GM23338 (cell line): ENCODE data around the gene NPAS2. TPM values are rescaled to one million over a fixed set of nuclear protein-coding genes. Genes with fewer than 3 reads are reported as not detected.

Experiments used
- ATAC-seq: fragments of 200-7000 bp; cut with Tn5 transposase; 3 replicates; pipeline ENCODE4 v1.9.1; 2020
- DNase-seq: peaks from one replicate; pipeline ENCODE4 v3.0.0-alpha.2; 2015; ENCODE audit warnings: low spot score
- H2AFZ ChIP-seq: fragments of 200-600 bp; sonication (generic); 2 replicates; pipeline ENCODE4 v1.8.0; 2016; ENCODE audit warnings: antibody characterized with exemption, mild to moderate bottlenecking, moderate library complexity
- H3F3A ChIP-seq: fragments of 200-600 bp; sonication (generic); replicated peaks from 2 replicates; pipeline ENCODE4 v1.8.0; 2017; ENCODE audit warnings: antibody characterized with exemption, mixed run types, low read depth
- H3K27ac ChIP-seq: fragments of 200-600 bp; sonication (generic); 2 replicates; pipeline ENCODE4 v1.6.1; 2016; ENCODE audit warnings: low read depth
- H3K27me3 ChIP-seq: fragments of 200-600 bp; sonication (generic); 2 replicates; pipeline ENCODE4 v1.8.0; 2016; ENCODE audit warnings: mild to moderate bottlenecking, mixed run types, moderate library complexity; ENCODE audit not compliant: insufficient read depth
- H3K36me3 ChIP-seq: fragments of 200-600 bp; sonication (generic); 2 replicates; pipeline ENCODE4 v1.8.0; 2016; ENCODE audit warnings: mild to moderate bottlenecking; ENCODE audit not compliant: insufficient read depth
- H3K4me1 ChIP-seq: fragments of 200-600 bp; sonication (generic); 2 replicates; pipeline ENCODE4 v1.8.0; 2016; ENCODE audit warnings: mild to moderate bottlenecking, moderate library complexity; ENCODE audit not compliant: insufficient read depth
- H3K4me2 ChIP-seq: fragments of 200-600 bp; sonication (generic); 2 replicates; pipeline ENCODE4 v1.7.1; 2017; ENCODE audit warnings: mixed run types
- H3K4me3 ChIP-seq: fragments of 200-600 bp; sonication (generic); 2 replicates; pipeline ENCODE4 v1.6.1; 2016; ENCODE audit warnings: mixed run types
- H3K79me2 ChIP-seq: fragments of 200-600 bp; sonication (generic); replicated peaks from 2 replicates; pipeline ENCODE4 v1.8.0; 2017; ENCODE audit warnings: mild to moderate bottlenecking; ENCODE audit not compliant: insufficient read depth
- H3K9me2 ChIP-seq: fragments of 200-600 bp; sonication (generic); 2 replicates; pipeline ENCODE4 v1.8.0; 2017; ENCODE audit not compliant: insufficient read depth
- H4K20me1 ChIP-seq: fragments of 200-600 bp; sonication (generic); replicated peaks from 2 replicates; pipeline ENCODE4 v1.8.0; 2017; ENCODE audit warnings: mild to moderate bottlenecking; ENCODE audit not compliant: insufficient read depth
- H3K27ac Mint-ChIP-seq: 2 replicates; pipeline ENCODE4 v1.8.0; 2020; ENCODE audit warnings: inconsistent platforms, mild to moderate bottlenecking, moderate library complexity, mixed read lengths
- H3K27me3 Mint-ChIP-seq: 3 replicates; pipeline ENCODE4 v1.8.0; 2022; ENCODE audit warnings: low read depth, mild to moderate bottlenecking, moderate library complexity, mixed read lengths, inconsistent platforms; ENCODE audit not compliant: insufficient read depth, poor library complexity
- H3K36me3 Mint-ChIP-seq: 3 replicates; pipeline ENCODE4 v1.8.0; 2021; ENCODE audit warnings: low read depth, mild to moderate bottlenecking, inconsistent platforms, moderate library complexity, mixed read lengths
- H3K4me1 Mint-ChIP-seq: 3 replicates; pipeline ENCODE4 v1.8.0; 2020; ENCODE audit warnings: mild to moderate bottlenecking, inconsistent platforms, mixed read lengths
- H3K4me3 Mint-ChIP-seq: 3 replicates; pipeline ENCODE4 v1.8.0; 2021; ENCODE audit warnings: moderate library complexity, mild to moderate bottlenecking, inconsistent platforms, mixed read lengths
- H3K9me3 Mint-ChIP-seq: 3 replicates; pipeline ENCODE4 v1.8.0; 2020; ENCODE audit warnings: moderate library complexity, mild to moderate bottlenecking, inconsistent platforms, mixed read lengths
- CREB1 ChIP-seq: fragments of 250-450 bp; sonication (Bioruptor Pico); IDR thresholded peaks from 2 replicates; pipeline ENCODE4 v1.5.0; 2020; ENCODE audit warnings: low read depth, mild to moderate bottlenecking, moderate library complexity
- EZH2 ChIP-seq: fragments of 200-600 bp; sonication (generic); IDR thresholded peaks from one replicate; pipeline ENCODE4 v1.8.0; 2017; ENCODE audit warnings: antibody characterized with exemption, mild to moderate bottlenecking, low read depth; ENCODE audit not compliant: unreplicated experiment
- JUNB ChIP-seq: IDR thresholded peaks from one replicate; pipeline ENCODE4 v1.6.1; 2016; ENCODE audit warnings: antibody characterized with exemption; ENCODE audit not compliant: unreplicated experiment
- NANOG ChIP-seq: IDR thresholded peaks from 2 replicates; pipeline ENCODE4 v1.6.1; 2016; ENCODE audit warnings: antibody characterized with exemption, borderline replicate concordance
- POLR2AphosphoS5 ChIP-seq: IDR thresholded peaks from 2 replicates; pipeline ENCODE4 v1.6.1; 2016; ENCODE audit warnings: antibody characterized with exemption, low read depth
- STAT1 ChIP-seq: IDR thresholded peaks from one replicate; pipeline ENCODE4 v1.6.1; 2016; ENCODE audit warnings: antibody characterized with exemption; ENCODE audit not compliant: unreplicated experiment
- ZNF114 ChIP-seq: fragments of 250-450 bp; sonication (Bioruptor Pico); IDR thresholded peaks from 2 replicates; pipeline ENCODE4 v1.5.0; 2020; ENCODE audit warnings: mild to moderate bottlenecking, moderate library complexity
- ZNF331 ChIP-seq: fragments of 250-450 bp; sonication (Bioruptor Pico); IDR thresholded peaks from 2 replicates; pipeline ENCODE4 v1.5.0; 2020; ENCODE audit warnings: low read depth, mild to moderate bottlenecking, moderate library complexity
- ZNF462 ChIP-seq: fragments of 250-450 bp; sonication (Bioruptor Pico); IDR thresholded peaks from 2 replicates; pipeline ENCODE4 v1.5.0; 2020; ENCODE audit warnings: mild to moderate bottlenecking, moderate library complexity
- polyA plus RNA-seq: library from polyadenylated mRNA; unstranded; fragments of >200 nt; fragmentation: Nextera tagmentation; extraction: Ambion mirVana; gene quantifications from 2 replicates; pipeline ENCODE4 v1.2.1, GENCODE V29; 2016
- total RNA-seq: library from RNA; depleted of rRNA; stranded (reverse); fragments of >200 nt; shearing (Covaris generic); gene quantifications from 2 replicates; pipeline ENCODE4 v1.2.3, GENCODE V29; 2014
- TF ChIP-seq, protein P1 (sequence below): IDR thresholded peaks from 2 replicates; pipeline ENCODE4 v1.6.1; 2016; ENCODE audit warnings: antibody characterized with exemption
- TF ChIP-seq, protein P2 (sequence below): IDR thresholded peaks from one replicate; pipeline ENCODE4 v1.6.1; 2018; ENCODE audit warnings: antibody characterized with exemption; ENCODE audit not compliant: unreplicated experiment
- TF ChIP-seq, protein P3 (sequence below), 2 experiments: fragments of 200-600 bp in 1 of 2; sonication (generic) in 1 of 2; conservative IDR thresholded peaks; 2 replicates each; pipeline versions ENCODE4 v1.5.1 to v1.6.1; 2016 to 2017; ENCODE audit warnings: antibody characterized with exemption in 2 of 2, low read depth in 2 of 2, mild to moderate bottlenecking in 2 of 2, moderate library complexity in 1 of 2

Gene NPAS2
- total and polyA plus RNA-seq, 2 experiments from 2014 or later = 0.56 to 1.1 TPM

DNA sequence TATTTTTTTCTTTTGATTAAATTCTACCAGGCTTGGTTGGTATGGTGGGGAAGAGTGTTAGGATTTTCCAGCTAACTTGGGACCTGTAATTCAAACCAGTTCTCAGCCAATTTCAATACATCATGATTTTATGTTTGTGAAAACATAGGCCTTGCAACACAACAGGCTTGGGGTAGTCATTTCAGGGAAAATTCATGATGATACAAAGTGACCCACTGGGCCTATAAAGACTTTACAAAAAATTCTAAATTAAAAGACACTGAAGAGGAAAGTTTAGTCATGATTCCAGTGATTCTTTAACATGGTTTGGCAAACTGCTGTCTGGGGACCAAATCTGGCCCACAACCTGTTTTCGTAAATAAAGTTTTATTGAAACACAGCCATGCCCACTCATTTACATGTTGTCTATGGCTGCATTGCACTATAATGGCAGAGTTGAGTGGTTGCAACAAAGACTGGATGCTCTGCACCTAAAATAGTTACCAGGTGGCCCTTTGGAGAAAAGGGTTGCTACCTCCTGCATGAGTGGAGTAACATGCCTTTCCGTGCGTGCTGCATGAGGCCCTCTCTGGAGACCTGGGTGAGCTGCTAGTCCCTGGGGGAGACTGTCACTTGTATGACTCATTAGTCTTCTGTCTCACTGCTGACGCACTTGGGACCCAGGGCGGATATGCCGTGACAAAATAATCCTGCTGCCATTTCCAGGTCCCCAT, 73.6 kb downstream of the NPAS2 start:
- no peak overlapping the region for H3K4me3 Mint-ChIP-seq

More for the DNA sequence above, 73.6 kb downstream of the NPAS2 start:
- no peak overlapping the region for H3K27ac ChIP-seq
- no peaks in the 10 kb centered on the region for H4K20me1 ChIP-seq
- H3K79me2 ChIP-seq = no peaks in the 10 kb centered on the region
- H3K36me3 ChIP-seq = no peaks in the 10 kb centered on the region
- no peak overlapping the region for H3K4me3 ChIP-seq
- ATAC-seq (no peak), DNase-seq (no peak)
- H2AFZ ChIP-seq = peak overlapping the region; percentile 52
- Mint-ChIP-seq H3K4me1 (peaks cover 24% of the 10 kb centered on the region), H3K9me3 (no peaks in the 10 kb centered on the region), H3K36me3 (no peaks in the 10 kb centered on the region), H3K27me3 (peaks cover 9% of the 10 kb centered on the region), H3K27ac (no peak overlapping the region)
- no peaks in the 10 kb centered on the region for H3F3A ChIP-seq
- no peaks in the 10 kb centered on the region for H3K4me1 ChIP-seq
- H3K27me3 ChIP-seq = no peaks in the 10 kb centered on the region
- H3K9me2 ChIP-seq = peaks cover 6% of the 10 kb centered on the region; the same call in 1 of the 2 replicates
- H3K4me2 ChIP-seq = no peak overlapping the region
- TF ChIP-seq NANOG = no peak
- no peak for TF ChIP-seq EZH2
- no peak for TF ChIP-seq POLR2AphosphoS5
- TF ChIP-seq, protein P1, sequence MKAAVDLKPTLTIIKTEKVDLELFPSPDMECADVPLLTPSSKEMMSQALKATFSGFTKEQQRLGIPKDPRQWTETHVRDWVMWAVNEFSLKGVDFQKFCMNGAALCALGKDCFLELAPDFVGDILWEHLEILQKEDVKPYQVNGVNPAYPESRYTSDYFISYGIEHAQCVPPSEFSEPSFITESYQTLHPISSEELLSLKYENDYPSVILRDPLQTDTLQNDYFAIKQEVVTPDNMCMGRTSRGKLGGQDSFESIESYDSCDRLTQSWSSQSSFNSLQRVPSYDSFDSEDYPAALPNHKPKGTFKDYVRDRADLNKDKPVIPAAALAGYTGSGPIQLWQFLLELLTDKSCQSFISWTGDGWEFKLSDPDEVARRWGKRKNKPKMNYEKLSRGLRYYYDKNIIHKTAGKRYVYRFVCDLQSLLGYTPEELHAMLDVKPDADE = no peak
- TF ChIP-seq, protein P2, sequence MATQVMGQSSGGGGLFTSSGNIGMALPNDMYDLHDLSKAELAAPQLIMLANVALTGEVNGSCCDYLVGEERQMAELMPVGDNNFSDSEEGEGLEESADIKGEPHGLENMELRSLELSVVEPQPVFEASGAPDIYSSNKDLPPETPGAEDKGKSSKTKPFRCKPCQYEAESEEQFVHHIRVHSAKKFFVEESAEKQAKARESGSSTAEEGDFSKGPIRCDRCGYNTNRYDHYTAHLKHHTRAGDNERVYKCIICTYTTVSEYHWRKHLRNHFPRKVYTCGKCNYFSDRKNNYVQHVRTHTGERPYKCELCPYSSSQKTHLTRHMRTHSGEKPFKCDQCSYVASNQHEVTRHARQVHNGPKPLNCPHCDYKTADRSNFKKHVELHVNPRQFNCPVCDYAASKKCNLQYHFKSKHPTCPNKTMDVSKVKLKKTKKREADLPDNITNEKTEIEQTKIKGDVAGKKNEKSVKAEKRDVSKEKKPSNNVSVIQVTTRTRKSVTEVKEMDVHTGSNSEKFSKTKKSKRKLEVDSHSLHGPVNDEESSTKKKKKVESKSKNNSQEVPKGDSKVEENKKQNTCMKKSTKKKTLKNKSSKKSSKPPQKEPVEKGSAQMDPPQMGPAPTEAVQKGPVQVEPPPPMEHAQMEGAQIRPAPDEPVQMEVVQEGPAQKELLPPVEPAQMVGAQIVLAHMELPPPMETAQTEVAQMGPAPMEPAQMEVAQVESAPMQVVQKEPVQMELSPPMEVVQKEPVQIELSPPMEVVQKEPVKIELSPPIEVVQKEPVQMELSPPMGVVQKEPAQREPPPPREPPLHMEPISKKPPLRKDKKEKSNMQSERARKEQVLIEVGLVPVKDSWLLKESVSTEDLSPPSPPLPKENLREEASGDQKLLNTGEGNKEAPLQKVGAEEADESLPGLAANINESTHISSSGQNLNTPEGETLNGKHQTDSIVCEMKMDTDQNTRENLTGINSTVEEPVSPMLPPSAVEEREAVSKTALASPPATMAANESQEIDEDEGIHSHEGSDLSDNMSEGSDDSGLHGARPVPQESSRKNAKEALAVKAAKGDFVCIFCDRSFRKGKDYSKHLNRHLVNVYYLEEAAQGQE = no peak
- no peak for TF ChIP-seq STAT1
- TF ChIP-seq ZNF331 (CRISPR knock-in tag) = no peak
- no peak for TF ChIP-seq ZNF462 (CRISPR knock-in tag)
- TF ChIP-seq JUNB = no peak
- TF ChIP-seq, protein P3, sequence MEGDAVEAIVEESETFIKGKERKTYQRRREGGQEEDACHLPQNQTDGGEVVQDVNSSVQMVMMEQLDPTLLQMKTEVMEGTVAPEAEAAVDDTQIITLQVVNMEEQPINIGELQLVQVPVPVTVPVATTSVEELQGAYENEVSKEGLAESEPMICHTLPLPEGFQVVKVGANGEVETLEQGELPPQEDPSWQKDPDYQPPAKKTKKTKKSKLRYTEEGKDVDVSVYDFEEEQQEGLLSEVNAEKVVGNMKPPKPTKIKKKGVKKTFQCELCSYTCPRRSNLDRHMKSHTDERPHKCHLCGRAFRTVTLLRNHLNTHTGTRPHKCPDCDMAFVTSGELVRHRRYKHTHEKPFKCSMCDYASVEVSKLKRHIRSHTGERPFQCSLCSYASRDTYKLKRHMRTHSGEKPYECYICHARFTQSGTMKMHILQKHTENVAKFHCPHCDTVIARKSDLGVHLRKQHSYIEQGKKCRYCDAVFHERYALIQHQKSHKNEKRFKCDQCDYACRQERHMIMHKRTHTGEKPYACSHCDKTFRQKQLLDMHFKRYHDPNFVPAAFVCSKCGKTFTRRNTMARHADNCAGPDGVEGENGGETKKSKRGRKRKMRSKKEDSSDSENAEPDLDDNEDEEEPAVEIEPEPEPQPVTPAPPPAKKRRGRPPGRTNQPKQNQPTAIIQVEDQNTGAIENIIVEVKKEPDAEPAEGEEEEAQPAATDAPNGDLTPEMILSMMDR (conservative IDR thresholded peaks at IDR 0.05; ENCODE audit: low read depth in 2 of 2) = no peak
- no peak for TF ChIP-seq CREB1 (CRISPR knock-in tag)
- TF ChIP-seq ZNF114 (CRISPR knock-in tag) = no peak
